NOMO-1 treated with dmso at 0.1 percent for 144 hours (cell line): ENCODE results near the gene ELAVL1.

ENCODE experiments used
- DNase-seq: peaks from one replicate; lab custom pipeline; 2025; ENCODE audit not compliant: unreplicated experiment; lab: John Stamatoyannopoulos, UW

ELAVL1 gene

GRCh38 chr19:7912697-7913564 is 92.5 kb downstream of the ELAVL1 start:
- DNase-seq: no peak

- DNase-seq: no peak
These were observed 93.2 kb downstream of the ELAVL1 start for GRCh38 chr19:7912144-7912696.

GRCh38 chr19:7911508-7912143 is 93.8 kb downstream of the ELAVL1 start:
- DNase-seq: no peak

- DNase-seq: no peak
These were observed 94.9 kb downstream of the ELAVL1 start for GRCh38 chr19:7910321-7911161.

GRCh38 chr19:7909471-7910067 is 95.9 kb downstream of the ELAVL1 start:
- no peak for DNase-seq

GRCh38 chr19:7908742-7909461 is 96.5 kb downstream of the ELAVL1 start:
- DNase-seq: no peak
